Fibroblast of pulmonary artery (primary cell): Measurements from ENCODE around the gene TGFBR3.

ENCODE experiments used
- DNase-seq: peaks from one replicate; pipeline ENCODE4 v3.0.0-alpha.2; 2010; ENCODE audit warnings: low read depth
- H3K4me3 ChIP-seq: replicated peaks from 2 replicates; pipeline ENCODE4 v1.5.1; 2011; ENCODE audit warnings: low read depth, mild to moderate bottlenecking, control low read depth, low read length, moderate library complexity
- CTCF ChIP-seq: IDR thresholded peaks from 2 replicates; pipeline ENCODE4 v1.5.1; 2011; ENCODE audit warnings: mild to moderate bottlenecking, control low read depth, low read length, inconsistent platforms; ENCODE audit errors: missing control alignments

The TGFBR3 gene

GRCh38 chr1:91781901-91782622 is 103.9 kb downstream of the TGFBR3 start:
- H3K4me3 ChIP-seq: no peak overlapping the region
- DNase-seq: no peak
- no peak for TF ChIP-seq CTCF

- DNase-seq: peak; percentile 77
- TF ChIP-seq CTCF: no peak
Measured at GRCh38 chr1:91781371-91781825, 104.6 kb downstream of the TGFBR3 start.

GRCh38 chr1:91779548-91780021 is 106.4 kb downstream of the TGFBR3 start:
- no peak for DNase-seq
- no peak overlapping the region for H3K4me3 ChIP-seq
- no peak for TF ChIP-seq CTCF

More at GRCh38 chr1:91781371-91781825, 104.6 kb downstream of the TGFBR3 start:
- no peak overlapping the region for H3K4me3 ChIP-seq

GRCh38 chr1:91778964-91779363 is 107.0 kb downstream of the TGFBR3 start:
- H3K4me3 ChIP-seq: no peak overlapping the region
- no peak for DNase-seq
- no peak for TF ChIP-seq CTCF

DNA sequence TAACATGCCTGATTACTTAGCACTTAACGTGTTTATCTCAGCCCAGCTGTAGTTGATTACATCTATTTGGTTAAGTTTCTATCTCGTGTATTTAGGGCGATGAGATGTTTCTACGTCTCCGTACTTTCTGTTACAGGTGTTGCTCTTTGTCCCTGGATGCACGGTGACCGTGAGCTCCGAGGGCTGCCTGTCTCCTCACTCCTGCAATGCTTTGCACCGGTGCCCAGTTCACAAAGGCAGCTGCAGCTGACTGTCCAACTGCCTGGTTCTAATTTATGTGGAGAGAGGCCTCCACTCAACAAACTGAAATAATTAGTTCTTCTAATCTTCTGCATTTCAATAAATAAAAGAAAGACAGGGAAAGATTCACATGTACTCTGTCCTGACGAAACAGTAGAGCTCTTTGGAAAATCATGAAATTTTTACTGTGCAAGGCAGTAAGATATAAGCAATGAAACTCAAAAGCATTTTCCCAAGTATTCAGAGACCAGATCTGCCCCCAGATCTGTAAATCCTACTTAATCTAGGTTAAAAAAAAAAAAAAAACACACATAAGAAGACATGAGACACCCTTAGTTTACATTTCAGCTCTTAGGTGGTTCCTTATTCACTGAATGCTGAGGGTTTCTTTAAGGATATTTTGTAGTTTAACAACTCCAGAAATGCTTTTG is 108.2 kb downstream of the TGFBR3 start:
- DNase-seq: no peak
- TF ChIP-seq CTCF: no peak
- H3K4me3 ChIP-seq: no peak overlapping the region

DNA sequence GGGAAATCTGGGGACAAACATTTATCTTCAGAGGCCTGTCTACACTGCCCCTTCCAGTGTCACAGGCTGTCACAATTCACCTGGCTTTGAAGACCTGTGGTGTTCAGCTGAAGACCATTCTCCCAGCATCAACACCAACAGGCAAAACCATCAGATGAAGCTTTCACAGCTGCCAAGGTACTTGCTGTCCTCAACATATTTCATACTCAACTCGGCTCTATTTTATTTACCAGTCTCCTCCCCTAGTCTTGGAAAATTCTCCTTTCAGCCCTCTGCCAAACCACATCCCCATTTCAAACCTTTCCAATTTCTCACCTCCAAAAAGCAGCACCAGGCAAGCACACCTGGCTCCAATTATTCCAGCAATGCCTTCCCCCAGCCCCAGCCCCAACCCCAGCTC is 108.8 kb downstream of the TGFBR3 start:
- no peak for DNase-seq
- TF ChIP-seq CTCF: no peak
- no peak overlapping the region for H3K4me3 ChIP-seq
